Stimulated activated CD8-positive, alpha-beta memory T cell treated with anti-CD3 and anti-CD28 coated beads, Interleukin-7, amount 100 ng/mL, for 48 hours (primary cell): ENCODE measurements around the gene RPA1.
"Not testable (repeated sequence)": the region's sequence is repeated elsewhere in the genome, so short reads cannot be mapped to it uniquely, and the experiment has no call there.

ENCODE experiments used
- DNase-seq, 2 donors: peaks; one replicate each; pipeline ENCODE4 v3.0.0-alpha.2; 2020; ENCODE audit warnings: low read depth in 1 of 2; ENCODE audit errors: extremely low read depth in 1 of 2

The RPA1 gene

DNA sequence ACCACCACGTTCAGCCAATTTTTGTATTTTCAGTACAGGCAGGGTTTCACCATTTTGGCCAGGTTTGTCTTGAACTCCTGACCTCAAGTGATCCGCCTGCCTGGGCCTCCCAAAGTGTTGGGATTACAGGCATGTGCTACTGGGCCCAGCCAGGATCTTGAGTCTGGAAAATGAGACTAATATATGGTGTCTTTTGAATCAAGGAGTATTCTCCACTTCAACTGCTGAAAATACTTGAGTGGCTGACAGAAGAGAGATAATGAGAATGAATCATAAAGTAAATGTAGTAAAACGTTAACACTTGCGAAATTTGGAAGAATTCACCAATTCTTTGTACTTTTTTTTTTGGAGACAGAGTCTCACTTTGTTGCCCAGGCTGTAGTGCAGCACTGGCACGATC is 16.7 kb upstream of the RPA1 start:
- no peak for DNase-seq

GRCh38 chr17:1820528-1821252 is 9.1 kb upstream of the RPA1 start:
- no peak for DNase-seq

DNA sequence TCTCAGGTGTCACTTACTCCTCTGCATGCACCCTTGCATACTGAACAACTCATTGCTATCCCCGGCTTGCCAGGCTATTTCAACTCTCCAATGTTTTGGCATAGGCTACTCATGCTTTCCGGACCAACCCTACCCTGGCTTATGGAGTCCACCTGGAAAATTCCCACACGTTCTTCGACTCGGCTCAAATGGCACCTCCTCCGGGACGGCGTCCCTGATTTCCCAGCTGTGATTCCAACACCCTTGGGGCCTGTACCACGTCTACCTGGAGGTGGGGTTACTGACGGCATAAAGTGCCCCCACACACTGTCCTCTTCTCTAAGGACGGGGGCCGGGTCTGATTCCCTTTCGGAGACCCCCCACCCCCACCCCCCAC is 601 bp upstream of the RPA1 start:
- no peak for DNase-seq

GRCh38 chr17:1830288-1830687 is 483 bp downstream of the RPA1 start:
- DNase-seq, result peak in 1 of 2 donors; percentile 11

DNA sequence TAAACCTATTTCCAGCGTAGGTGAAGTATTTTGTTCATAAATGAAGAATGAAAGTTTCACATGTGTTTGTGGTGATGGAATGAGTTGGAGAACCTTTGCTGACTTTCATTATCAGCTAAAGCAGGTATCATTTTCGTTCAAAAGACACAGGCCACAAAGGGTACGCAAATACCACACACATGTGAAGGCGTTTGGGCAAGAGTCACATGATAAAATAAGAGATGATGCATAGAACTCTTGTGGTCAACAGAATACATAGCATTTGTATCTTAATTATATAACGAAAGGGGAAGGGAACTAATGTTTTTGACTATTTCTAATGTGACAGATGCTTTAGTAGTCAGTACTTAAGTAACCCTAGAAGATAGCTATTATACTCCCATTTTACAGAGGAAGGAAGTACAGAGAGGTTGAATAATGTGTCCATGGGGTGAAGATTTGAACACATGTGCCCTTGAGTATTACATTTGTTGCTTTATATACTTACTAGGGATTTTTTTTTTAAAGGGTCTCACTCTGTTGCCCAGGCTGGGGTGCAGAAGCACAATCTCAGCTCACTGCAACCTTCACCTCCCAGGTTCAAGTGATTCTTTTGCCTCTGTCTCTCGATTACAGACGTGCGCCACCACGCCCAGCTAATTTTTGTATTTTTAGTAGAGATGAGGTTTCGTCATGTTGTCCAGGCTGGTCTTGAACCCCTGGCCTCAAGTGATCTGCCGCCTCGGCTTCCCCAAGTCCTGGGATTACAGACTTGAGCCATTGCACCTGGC is 4.8 kb downstream of the RPA1 start:
- DNase-seq, result peak in 1 of 2 donors; percentile 19

- no peak for DNase-seq
Observed at GRCh38 chr17:1839516-1839915, 9.7 kb downstream of the RPA1 start.

- no peak for DNase-seq
Observed at GRCh38 chr17:1843947-1844346, 14.1 kb downstream of the RPA1 start.

- no peak for DNase-seq
Observed at GRCh38 chr17:1847191-1847590, 17.4 kb downstream of the RPA1 start.

DNA sequence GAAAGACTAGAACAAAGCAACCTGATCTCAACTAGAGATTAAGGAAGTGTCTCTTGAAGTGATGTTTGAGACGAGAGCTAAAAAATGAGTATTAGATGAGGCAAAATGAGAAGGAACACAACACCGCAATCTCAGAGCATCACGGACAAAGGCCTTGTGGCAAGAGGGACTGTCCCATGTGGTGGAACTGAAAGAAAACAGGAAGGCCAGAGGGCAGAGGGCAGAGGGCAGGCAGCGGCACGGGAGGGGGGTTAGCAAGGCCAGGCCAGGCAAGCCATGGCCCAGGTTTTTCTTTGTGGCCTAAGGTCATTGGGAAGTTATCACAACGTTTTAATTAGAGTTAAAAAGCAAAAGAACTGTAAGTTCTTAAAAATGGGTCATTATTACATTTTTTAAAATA is 22.5 kb downstream of the RPA1 start:
- DNase-seq, result no peak

DNA sequence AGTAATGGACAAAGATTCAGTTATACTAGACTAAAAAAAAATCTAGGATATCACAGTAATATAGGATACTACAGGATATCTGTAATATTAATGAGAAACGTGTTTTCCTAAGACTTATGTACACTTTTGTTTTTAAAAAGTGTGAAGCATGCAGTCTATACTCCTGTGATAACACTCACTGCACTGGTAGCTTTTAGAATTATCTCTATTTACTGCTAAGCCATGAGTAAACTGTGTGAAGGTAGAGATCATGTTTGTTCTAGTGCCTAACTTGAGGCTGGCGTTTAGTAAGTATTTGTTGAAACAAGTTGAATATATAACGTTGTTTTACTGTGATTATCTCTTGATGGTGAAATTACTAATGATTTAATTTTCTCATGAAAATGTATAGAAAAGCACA is 23.9 kb downstream of the RPA1 start:
- no peak for DNase-seq

DNA sequence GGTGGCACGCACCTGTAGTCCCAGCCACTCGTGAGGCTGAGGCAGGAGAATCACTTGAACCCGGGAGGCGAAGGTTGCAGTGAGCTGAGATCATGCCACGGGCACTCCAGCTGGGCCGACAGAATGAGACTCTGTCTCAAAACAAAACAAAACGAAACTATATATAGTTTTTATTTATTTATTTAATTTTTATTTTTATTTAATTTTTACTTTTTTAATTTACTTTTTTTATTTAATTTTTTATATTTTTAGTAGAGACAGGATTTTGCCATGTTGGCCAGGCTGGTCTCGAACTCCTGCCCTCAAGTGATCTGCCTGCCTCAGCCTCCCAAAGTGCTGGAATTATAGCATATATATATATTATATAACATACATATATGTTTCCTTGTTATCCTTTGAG is 26.7 kb downstream of the RPA1 start:
- not testable (repeated sequence) for DNase-seq

DNA sequence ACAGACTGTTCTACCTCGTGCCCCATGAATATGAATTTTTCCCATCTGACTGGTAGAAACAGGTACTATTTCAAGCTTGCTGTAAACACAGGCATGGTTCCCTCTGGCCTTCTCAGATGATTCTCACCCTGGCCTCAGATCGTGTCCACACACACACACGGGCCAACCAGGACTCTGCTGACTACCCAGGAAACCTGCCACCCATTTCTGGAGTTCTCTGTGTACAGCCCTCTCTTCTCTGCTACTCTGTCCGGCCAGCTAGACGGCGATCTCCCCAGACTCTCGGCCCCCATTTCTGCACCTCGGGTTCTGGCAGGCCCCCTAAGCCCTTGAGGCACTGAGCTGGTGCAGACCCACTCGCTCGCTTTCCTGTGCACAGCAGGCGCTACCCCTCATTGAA is 31.2 kb downstream of the RPA1 start:
- DNase-seq, result no peak

GRCh38 chr17:1861391-1862010 is 31.7 kb downstream of the RPA1 start:
- DNase-seq, result no peak

GRCh38 chr17:1865252-1866037 is 35.6 kb downstream of the RPA1 start:
- DNase-seq, result no peak

GRCh38 chr17:1867307-1867706 is 37.5 kb downstream of the RPA1 start:
- no peak for DNase-seq

DNA sequence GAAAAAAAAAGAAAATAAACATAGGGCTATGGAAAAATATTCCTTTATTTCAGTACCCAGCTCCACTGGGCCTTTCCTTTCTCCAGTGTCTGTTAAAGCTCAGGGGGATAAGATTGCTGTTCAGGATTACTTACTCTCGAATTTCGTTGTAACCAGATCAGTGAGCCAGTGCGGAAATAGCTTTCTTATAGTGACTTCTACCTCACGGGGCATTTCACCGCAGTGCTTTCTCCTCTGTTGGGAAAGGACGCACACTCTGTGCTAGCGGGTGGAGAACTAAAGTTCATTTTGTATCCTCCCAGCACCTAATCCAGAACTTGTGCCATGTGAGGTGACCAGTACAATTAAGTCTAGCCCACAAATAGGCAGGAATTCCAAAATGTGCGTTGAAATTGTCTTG is 38.3 kb downstream of the RPA1 start:
- DNase-seq, result no peak

- no peak for DNase-seq
Observed at GRCh38 chr17:1870592-1870991, 40.8 kb downstream of the RPA1 start.

DNA sequence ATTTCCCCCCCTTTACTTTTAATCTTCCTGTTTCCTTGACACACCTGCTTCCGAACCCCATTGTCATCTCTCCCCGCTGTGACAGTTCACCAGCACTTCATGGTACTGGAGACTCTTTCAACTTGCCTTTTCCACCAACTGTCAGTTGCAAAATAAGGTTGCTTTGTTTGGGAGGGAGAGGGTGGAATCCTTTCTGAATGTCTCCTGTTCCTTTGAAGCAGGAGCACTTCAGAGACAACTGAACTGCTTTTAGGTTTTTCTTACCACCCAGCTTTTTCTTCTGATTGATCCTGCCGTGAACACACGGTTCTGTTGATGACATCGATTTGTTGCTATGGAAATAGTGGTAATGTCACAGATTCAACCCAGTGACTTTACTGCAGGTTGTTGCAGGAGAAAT is 42.0 kb downstream of the RPA1 start:
- no peak for DNase-seq

DNA sequence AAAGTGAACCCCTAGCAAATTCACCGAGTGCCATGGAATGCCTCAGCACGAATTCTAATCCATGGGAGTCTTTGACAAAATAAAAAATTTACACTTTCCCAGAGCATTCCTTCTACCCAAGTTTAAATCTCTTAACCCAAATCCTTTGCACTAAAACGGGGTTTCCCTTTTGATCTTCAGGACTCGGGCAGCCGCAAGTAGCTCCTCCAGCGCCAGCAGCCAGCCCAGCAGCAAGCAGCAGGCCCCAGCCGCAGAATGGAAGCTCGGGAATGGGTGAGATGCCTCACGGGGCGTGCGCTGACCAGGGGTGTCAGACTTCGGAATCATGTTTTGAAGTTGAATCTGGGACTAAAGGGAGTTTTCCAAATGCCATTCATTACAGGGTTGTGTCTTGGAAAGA is 42.4 kb downstream of the RPA1 start:
- DNase-seq, result no peak

DNA sequence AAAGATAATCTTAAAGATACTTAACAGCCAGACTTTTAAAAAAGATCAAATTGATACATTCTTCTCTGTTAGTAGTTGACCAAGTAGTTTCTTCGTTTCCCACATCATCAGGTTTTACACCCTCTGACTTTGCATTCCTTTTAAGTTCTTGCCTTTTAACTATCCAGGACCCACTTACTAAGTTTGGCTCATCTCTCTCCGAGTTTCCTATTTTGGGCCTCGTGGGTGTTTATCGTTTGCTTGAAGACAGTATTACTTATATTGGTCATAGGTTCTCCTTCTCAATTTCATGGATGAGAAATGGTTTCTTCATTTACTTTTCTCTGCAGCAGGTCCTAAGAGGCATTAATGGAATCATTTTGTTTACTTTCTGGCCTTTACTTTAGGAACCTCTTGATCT is 43.2 kb downstream of the RPA1 start:
- no peak for DNase-seq

DNA sequence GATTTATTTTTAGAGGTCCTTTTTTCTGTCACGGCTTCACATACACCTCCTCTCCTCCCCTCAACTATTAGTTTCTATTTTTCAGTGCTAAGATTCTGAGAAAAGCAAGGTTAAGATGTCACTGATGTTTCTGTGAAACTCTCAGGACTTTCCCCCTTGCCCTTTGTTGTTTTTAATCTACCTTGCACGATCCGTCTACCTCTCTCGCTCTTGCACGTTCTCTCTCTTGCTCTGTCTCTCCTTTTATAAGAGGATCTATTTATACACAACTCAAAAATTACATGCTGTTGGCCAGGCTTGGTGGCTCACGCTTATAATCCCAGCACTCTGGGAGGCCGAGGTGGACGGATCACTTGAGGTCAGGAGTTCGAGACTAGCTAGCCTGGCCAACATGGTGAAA is 43.6 kb downstream of the RPA1 start:
- DNase-seq, result no peak
